ENCODE measurements around the gene EIF4E3. TPM values are rescaled to one million over a fixed set of nuclear protein-coding genes. Genes with fewer than 3 reads are reported as not detected.
A peak's percentile ranks its signal among the peaks of the same experiment; 100 is the strongest.

EIF4E3 gene
- polyA plus RNA-seq, 10 donors: 6.5 to 12.6 (median 9.9) TPM

GRCh38 chr3:71693641-71694040 lies 31.6 kb downstream of the EIF4E3 start:
- DNase-seq: no peak

GRCh38 chr3:71692139-71692538 lies 33.1 kb downstream of the EIF4E3 start:
- DNase-seq: no peak

GRCh38 chr3:71690341-71690841 lies 34.8 kb downstream of the EIF4E3 start:
- peak in 2 of 3 donors; percentile 25 to 46 for DNase-seq

- no peak for DNase-seq
Measured at GRCh38 chr3:71689291-71689690, 35.9 kb downstream of the EIF4E3 start.

- DNase-seq: no peak
Measured at GRCh38 chr3:71688121-71688520, 37.1 kb downstream of the EIF4E3 start.

- no peak for DNase-seq
Measured at GRCh38 chr3:71685686-71686085, 39.5 kb downstream of the EIF4E3 start.

DNA sequence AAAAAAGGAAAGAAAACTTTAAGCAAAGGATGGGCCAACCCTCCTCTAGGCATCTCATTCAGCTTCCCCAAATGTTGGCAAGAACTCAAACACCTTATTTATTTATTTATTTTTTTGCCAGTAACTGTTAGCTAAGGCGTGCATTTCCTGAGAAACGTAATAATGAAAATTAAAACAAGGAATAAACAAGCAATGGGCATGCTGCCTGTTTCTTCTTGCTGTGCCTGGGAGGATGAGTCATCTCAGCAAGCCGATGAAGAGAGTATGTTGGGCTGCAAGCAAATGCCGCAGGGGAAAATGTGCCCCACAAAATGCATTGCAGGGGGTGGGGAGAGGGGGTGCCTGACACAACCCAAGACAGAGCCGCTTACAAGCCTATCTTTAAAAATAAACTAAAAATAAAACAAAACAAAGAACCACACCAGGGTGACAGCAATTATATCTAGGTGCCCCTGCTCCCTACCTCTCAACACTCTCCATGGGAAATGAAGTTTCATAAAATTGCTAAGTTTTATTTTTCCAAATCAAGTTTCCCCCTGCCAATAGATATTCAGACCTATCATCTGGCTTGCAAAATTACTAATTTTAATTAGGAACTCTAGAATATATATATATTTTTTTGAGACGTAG lies 40.3 kb downstream of the EIF4E3 start:
- DNase-seq: peak in 1 of 3 donors; percentile 43

GRCh38 chr3:71684046-71684756 lies 41.0 kb downstream of the EIF4E3 start:
- no peak for DNase-seq

DNA sequence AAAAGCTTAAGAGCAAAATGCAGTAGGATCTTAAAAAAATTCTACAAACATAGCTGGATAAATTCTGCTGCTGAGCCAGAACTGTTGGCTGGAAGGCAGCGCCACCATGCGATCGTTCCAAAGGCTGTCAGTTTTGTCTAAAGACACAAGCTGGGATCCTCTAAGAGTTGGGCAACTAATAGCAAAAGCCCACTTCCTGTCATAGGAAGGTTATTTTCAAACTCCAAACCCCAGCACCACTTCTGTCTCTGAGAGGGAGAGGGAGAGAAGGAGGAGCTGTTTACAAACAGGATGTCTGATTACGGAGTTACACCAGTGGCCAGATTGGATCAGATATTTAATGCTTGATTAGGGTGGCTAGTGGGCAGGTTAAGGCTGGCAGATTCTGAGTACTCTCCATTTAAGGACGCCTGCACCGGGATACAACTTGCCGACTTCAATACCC lies 44.0 kb downstream of the EIF4E3 start:
- peak; percentile 47 to 70 (median 54) for DNase-seq

DNA sequence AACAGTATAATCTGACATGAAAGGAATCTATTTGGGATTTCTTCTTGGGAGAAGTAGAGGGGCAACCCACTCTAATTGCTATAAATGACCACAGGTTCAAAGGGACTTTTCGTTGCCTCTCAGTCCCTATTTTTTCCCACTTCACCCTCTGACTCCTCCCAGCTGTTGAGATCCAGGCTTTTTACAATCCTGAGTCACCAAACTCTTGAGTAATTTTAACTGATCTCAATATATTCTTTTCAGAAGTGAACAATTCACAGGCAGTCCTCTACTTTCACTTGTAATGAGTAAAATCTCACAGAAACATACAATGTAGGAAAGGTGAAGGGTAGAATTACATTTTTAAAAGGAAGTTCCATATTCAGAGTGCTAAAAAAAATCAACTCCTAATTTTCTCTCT lies 44.6 kb downstream of the EIF4E3 start:
- DNase-seq: no peak

GRCh38 chr3:71676931-71677330 lies 48.3 kb downstream of the EIF4E3 start:
- DNase-seq: no peak

DNA sequence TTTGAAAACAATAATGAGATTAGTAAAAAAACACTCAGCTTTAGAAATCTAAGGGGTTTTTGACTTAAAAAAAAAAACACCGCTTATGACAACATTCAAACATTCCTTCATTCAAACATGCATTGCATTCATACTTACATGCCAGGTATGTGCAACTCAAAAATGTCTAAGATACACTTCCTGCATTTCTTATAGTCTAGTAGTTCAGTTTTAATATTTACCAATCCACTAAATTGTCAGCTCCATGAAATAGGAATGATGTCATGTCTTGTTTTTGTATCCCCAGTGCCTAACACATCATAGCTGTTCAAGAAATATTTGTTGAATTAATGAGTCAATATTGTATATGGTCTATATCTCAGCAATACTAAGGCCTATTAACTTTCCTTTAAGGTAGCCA lies 51.7 kb downstream of the EIF4E3 start:
- DNase-seq: peak in 1 of 3 donors; percentile 34

GRCh38 chr3:71672807-71673206 lies 52.4 kb downstream of the EIF4E3 start:
- DNase-seq: no peak

DNA sequence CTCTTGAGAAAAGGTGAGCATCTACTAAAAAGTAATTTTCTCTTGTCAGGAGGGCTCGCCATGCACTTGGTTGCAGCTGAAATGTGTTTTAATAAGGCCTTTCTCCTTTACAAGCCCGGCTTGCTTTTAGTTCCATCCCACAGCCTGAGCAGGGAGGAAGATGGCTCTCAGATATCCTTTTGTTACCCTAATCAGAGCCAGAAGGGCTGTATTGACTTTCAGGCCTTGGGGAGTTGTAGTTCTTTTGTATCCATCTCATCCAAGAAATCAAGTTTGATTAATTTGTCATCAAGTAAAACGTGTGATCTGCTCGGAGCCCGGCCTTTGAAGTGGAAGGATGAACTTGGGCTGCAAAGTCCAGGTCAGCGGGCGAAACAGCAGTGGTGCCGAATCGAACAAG lies 52.9 kb downstream of the EIF4E3 start:
- DNase-seq: no peak

DNA sequence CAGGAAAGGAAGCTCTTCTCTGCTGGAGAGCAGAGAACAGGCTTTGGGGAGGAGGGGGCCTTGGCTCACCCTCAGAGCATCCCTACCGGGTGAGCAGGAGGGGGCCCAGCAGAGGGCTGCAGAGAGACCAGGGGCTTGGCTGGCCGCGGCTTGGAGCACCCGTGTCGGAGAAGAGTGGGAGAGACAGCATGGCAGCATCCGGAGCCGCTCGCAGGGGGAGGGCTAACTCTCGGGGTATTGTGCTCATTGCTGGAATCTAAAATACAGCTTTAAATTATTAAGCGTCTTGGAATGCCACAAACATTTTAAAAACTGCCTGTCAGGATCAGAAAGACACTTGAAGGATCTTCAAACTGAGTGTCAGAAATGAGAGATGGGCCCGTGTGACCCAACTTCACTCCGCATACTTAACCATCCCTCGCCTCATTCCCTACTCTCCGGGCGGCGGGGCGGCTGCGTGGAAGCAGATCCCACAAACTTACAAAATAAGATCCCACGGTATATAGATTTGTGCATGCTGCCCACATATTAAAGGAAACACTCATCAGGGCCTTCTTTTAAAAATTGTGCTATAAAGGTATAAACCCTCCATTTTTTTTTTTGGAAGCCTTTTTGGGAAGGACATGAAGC lies 53.9 kb downstream of the EIF4E3 start:
- no peak for DNase-seq

DNA sequence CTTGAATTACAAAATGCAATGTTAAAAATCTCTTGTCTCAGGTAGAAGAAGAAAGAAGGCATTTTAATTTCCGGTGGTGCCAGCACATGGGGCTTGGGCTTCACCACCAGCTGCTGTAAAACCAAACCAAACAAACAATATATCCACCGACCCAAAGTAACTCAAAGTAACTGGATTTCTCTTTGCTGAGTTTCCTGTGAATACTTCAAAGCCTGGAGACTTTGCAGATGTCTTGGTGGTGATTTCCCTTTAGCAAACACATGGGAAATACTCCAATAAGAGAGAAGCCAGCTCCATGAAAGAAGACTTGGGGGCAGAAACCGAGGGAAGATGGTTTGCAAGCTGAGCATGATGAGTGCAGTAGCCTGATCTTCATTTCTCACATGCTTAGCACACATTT lies 62.6 kb downstream of the EIF4E3 start:
- no peak for DNase-seq

GRCh38 chr3:71662056-71662455 lies 63.1 kb downstream of the EIF4E3 start:
- no peak for DNase-seq

DNA sequence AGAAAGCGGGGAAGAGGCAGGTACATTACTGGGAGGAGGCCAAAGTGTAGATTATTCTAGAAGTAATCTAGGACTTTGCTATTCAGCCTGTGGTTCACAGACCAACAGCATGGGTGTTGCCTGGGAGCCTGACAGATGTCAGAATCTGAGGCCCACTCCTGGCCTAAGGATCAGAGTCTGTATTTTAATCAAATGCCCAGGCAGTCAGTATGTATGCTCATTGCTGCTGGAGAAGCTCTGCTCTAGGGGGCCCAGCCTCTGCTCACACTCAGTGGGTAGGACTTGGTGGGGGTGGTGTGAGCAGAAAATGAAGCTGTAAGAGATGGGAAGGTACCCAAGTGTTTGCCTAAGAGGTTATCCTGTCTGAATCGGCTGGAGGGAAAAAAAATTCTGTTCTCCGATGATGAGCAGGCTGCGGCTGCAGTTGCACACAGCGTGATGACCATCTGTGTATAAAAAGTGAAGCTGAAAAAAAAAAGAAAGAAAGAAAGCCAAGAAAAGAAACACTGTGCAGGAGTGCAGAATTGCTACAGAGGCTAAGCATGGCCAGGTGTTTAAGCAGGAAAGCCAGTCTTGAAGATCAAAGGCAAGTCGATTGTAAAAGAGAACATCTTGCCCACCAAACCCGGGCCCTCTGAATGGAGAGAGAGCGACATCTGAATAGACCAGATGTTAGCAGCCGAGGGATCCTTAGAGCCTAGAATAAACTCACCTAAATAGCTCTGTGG lies 65.2 kb downstream of the EIF4E3 start:
- peak in 1 of 3 donors; percentile 46 for DNase-seq

DNA sequence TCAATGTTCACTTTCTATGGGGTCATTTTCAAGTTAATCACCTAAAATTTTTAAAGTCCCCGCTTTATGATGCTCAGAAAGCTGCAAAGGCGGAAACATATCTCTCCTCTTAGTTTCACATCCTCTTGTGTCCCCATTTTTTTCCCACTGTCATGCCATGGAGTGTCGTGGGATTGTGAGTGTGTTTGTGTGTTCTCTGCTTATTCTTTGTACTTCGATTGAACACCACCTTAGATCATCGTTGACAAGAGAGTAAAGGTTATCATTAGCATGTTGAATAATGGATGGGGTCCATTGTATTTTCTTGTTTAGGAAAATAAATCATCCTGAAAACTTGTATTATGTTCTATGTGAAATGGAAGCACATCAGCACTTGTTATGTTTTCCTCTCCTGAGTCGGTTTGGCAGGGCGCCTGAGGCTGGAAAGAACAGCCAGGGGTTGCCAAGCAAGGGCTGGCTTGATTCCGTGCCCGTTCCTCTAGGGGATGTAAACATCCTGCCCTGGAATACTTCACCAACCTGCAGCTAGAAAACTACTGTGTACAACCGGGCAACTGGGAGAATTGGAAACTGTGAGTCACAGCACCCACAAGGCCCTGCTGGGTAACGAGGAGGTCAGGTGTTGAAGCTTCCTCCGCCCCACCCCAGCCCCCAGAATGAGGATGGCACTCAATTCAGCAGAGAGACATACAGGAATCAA lies 67.2 kb downstream of the EIF4E3 start:
- peak in 1 of 3 donors; percentile 42 for DNase-seq

DNA sequence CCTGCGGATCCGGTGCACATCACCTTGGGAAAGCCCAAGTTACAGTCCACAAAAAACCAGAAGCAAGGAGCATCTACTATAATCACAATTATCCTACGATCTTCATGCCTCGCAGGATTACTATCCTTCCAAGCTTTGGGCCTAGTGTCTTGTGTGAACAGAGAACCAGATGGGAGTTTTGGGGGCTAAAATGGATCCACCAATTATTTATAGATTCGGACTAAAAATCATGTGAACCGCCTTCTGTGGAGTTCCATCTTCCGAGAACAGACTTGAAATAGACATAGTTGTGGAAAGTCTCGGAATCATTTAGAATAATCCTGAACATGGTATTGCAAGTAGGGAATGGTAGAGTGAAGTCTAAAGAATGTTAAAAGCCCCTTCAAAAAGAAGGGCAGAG lies 70.1 kb downstream of the EIF4E3 start:
- DNase-seq: no peak

DNA sequence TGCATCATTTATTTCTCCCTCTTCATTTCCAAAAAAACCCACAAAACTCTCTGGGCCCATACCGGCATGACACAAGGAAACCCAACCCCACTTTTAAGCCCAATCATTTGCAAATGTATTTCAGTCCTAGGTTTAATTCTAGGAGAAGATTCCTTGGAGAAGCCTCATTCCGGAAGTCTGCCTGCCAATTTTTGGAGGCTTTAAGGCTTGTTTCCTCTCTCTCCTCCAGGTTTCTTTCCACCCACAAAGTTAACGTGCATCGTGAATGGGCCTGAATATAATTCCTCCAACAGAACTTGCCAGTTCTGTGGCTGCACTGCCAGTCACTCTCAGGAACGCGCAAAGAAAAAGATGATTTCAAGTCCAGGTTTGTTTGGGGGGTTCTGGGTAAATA lies 71.8 kb downstream of the EIF4E3 start:
- peak in 2 of 3 donors; percentile 26 to 40 for DNase-seq
